Islet precursor cell (in vitro differentiated cells): ENCODE measurements around the gene RAD18.

Experiments used
- DNase-seq: peaks from one replicate; pipeline ENCODE4 v3.0.0-alpha.2; 2018

Gene RAD18

GRCh38 chr3:8891303-8891702 is 72.0 kb downstream of the RAD18 start:
- DNase-seq: no peak

DNA sequence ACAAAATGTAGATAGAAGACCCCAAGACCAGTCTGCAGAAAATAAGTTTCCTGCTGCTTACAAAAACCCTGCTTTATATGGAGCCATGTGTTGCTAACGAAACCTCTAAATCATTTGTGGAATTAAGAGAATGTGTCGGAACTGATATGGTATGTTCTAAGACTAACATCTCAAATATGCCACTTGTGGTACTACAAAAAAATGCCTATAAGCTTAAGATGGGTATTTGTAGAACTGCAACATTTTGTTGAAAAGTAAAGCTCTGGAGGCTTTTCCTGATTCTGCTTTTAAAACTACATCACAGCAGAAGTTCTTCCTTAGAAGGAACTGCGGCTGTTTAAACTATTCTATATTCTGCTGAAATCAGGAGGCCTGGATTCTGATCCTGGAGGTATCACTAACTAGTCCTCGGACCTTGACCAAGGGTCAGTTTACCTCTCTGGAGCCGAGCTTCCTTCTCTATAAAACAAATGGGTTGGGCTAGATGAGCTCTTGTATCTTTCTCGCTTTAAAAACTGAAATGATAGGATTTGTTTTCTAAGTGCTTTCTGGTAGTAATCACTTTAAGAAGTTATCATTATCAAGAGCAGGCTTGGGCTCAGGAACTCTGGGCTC is 74.9 kb downstream of the RAD18 start:
- DNase-seq: no peak

DNA sequence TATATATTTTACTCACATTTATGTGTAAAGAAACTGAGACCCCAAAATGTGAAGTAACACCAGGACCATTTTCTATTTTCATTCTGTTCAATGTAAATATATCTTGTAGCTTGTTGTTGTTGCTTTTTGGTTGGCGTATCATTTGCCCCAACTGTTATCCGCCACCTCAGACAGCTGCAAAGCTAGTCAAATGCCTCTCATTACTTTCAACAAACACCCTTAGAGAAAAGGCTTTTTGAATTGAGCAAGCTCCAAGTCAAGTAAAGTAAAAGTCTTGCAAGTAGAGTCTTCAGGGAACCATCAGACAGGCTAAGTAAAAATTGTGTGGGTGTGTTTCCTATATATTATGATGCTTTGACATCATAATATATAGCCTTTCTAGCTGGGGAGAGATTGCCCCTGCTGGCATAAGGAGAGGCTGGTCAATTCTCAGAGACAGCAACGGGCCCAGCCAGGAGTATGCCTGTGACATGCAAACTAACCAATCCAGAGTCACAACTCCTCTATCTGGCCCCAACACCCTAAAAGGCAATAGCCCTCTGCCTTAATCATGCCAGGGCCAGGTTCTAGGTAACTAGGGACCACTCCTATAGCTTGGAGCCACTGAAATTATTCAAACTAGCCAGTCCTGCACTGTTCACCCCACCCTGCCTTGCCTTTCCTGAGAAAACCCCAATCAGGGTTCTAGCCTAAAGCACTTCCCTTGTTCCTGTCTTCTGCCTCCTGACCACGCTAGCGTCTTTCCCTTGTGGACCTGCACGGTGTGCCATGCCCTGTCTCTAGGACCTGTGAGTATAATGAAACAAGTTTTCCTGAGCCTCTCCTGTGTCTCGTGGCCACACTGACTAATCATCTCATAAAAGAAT is 75.6 kb downstream of the RAD18 start:
- no peak for DNase-seq

GRCh38 chr3:8886546-8886945 is 76.7 kb downstream of the RAD18 start:
- DNase-seq: no peak

DNA sequence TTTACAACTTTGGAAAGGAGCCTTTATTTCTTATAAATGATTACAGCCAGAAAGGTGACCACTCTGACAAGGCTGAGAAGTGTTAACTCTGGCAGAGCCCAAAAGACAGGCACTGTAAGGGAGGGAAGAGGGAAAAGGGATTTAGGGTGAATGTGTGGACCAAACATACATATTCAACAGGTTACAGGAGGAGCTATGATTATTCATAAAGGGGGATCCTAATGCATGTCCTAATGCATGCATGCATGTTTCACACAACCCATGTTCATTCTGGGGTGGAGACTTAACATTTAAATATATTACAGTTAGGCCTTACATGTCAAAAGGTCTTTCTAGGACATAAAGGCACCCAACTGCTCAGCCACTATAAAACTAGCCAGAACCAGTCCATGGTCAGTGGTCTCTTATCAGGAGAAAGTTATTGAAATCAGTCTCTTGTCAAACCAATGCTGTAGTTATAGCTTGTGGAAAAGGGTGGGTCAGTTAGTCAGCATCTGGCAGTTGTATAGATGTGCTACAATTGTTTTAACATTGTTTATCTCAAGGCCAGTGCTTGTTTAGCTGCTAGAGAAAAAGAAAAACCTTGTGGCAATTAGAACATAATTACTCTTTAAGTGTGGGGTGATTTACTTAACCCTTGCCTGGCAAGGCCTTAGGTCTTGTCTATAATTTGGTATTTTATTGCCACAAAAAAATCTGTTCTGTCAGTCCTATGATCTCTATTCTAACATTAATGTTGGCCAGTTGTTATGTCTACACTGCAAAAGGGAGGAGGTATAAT is 77.5 kb downstream of the RAD18 start:
- no peak for DNase-seq

DNA sequence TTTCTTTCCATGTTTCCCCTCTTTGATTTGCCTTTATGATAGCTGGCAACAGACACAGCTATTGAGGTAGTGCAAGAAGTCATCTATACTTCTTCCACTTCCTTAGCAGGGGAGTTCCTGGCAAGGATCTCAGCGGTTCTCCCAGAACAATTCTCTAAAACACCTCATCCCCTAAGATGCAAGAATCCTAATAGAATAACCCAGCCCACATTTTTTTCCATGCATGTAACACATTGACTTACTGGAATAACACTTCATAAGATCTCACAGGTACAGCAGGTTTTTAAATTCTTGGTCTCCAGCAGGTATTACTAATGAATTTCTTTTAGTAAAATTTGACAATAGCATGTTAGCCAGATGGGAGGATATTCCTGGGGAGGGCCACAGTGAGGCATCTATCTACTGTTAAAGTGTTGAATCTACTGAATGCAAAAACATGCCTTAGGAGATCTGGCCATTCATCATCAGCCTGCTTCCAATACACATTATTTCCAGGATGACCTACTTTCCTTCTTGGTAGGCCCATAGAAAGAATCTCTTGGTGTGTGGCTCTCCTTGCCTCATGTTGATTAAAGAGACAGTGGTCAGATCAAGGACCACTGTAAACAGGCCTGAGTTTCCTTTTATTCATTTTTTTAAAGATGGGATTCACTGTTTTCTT is 78.5 kb downstream of the RAD18 start:
- no peak for DNase-seq

DNA sequence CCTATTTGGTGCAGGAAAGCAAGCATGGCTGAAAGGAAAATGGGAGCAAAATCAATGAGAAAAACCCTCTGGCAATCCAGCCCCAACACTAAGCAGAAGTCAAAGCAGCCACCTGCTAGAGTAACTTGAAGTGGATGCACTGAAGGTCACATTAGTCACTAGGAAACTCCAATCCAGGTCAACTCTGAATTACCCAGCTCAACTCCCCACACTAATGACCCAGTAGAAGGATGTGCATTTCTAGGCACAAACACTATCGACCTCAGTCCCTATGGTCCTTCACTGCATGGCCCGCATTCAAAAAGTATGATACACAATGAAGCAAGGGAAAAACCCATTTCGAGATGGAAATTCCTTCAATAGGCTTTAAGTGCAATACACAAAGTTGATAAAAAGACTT is 80.6 kb downstream of the RAD18 start:
- DNase-seq: no peak

DNA sequence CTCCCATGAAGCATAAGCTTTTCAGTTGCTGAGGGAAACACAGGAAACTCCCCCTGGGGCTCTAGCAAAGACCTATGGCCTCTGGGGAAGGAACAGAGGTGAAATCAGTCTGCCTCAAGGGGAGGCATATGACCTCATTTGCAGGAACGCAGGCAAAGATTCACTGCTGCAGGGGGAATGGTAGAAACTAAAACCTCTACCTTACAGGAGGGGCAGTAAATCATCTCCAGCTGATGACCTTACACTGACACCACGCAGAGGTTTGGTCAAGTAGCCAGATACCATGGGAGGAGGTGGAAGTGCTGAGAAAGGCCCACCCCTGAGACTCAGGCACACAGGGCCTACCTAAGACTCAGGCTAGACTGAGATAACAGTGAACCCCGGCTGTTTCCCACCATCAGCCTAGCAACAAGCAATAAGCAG is 81.1 kb downstream of the RAD18 start:
- peak; percentile 83 for DNase-seq

DNA sequence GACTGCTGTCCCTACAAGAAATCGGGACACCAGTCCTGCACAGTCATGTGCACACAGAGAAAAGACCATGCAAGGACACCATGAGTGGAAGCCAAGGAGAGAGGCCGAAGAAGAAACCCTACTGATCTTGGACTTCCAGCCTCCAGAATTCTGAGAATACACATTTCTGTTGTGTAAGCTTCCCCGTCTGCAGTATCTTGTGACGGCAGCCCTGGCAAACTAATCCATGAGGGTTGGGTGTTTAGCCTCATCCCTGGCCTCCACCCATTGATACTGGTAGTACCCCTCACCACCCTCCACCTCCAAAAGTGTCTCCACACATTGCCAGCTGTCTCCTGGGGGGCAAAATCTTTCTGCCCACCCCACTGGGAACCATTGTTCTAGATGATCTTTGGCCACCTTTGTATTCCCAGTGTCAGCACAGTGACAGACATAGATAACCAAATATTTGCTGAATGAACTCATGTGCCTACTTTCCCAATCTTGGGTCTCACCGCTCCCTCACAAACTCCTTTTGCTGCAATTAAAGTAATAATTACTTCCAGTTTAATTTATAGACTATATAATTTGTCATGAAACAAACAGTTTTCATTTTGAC is 83.8 kb downstream of the RAD18 start:
- DNase-seq: no peak

DNA sequence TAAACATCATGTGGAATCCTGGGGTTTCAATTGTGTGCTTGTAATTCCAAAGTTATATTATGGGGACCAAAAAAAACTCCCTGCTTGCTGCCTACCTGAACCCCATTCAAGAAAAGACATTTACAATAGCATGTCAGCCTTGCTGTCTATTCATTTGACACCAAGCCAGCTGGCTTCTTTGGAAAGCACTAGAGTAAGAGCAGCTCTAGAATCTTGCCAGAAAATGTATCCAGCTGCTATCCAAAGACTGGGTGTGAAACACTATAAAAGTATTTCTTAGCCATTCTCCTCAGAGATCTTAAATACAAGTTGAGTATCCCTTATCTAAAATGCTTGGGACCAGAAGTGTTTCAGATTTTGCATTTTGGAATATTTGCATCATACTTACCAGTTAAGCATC is 87.4 kb downstream of the RAD18 start:
- no peak for DNase-seq

GRCh38 chr3:8873740-8874139 is 89.5 kb downstream of the RAD18 start:
- no peak for DNase-seq

- no peak for DNase-seq
Observed at GRCh38 chr3:8872261-8872660, 91.0 kb downstream of the RAD18 start.

GRCh38 chr3:8871306-8871705 is 92.0 kb downstream of the RAD18 start:
- no peak for DNase-seq

- DNase-seq: peak; percentile 58
Observed at GRCh38 chr3:8870134-8870533, 93.1 kb downstream of the RAD18 start.

DNA sequence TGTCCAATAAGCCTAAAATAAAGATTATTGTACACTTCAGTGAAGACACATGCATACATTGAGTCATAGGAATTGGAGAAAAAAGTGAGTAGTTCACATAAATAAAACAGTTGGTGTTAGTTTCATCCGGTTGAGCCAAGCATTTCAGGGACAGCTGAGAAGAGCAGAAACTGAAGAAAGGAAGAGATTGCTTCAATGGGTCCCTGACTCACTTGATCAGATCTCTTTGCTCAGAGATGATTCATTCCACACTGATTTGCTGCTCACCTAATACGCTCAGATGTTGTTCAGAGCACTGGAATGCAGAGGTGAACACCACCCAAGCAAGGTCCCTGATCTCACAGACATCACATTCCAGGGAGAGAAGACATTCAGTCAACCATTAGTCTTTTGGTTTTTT is 93.7 kb downstream of the RAD18 start:
- DNase-seq: peak; percentile 90

GRCh38 chr3:8868996-8869395 is 94.3 kb downstream of the RAD18 start:
- DNase-seq: no peak

GRCh38 chr3:8867646-8868045 is 95.6 kb downstream of the RAD18 start:
- no peak for DNase-seq

DNA sequence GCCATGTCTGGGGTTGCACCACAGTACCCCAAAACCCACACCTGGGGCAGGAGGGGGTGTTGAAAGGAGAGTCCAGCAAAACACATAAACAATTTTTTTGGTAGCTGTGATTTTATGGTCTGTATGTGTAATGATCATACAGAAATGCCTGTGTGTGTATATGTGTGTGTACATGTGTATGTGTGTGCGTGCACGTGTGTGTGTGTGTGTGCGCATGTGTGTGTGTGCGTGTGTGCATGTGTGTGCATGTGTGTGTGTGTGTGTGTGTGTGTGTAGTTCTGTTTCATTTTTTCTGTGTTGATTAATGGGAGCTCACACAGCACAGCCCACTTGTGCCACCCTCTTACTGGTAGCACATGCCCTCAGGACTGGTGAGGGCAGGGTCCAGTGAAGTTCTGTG is 97.6 kb downstream of the RAD18 start:
- DNase-seq: no peak

- DNase-seq: no peak
Observed at GRCh38 chr3:8864402-8865350, 98.6 kb downstream of the RAD18 start.

GRCh38 chr3:8863891-8864290 is 99.4 kb downstream of the RAD18 start:
- DNase-seq: peak; percentile 22

- no peak for DNase-seq
Observed at GRCh38 chr3:8857720-8858367, 105.4 kb downstream of the RAD18 start.
